ENCODE data around the gene SAFB2. TPM values are rescaled to one million over a fixed set of nuclear protein-coding genes. Genes with fewer than 3 reads are reported as not detected.

The SAFB2 gene
- total RNA-seq, result 37.4 and 50.6 TPM in 2 replicates

GRCh38 chr19:5622465-5623396, at the start of gene SAFB2, which contains the start of gene SAFB:
TSS of gene SAFB2 (minus strand) at chr19:5622776. CDS start at chr19:5622715, 61 bp downstream.
TSS of gene SAFB (plus strand) at chr19:5623083. CDS start at chr19:5623206, 123 bp downstream.

GRCh38 chr19:5567360-5567969, 55.1 kb downstream of the SAFB2 start, which contains the start of gene TINCR:
TSS of gene TINCR (minus strand) at chr19:5567953.

Other genes with a start within 250 kb of the SAFB2 start
- not detected in 2 replicates for gene ZNRF4, start 167.4 kb downstream of the SAFB2 start, total RNA-seq
- 0.09 TPM in 1 of 2 replicates, not detected in the other for gene TINCR, start 54.8 kb downstream of the SAFB2 start, total RNA-seq
- gene SAFB, start 307 bp upstream of the SAFB2 start, total RNA-seq, result 36.5 and 44.3 TPM in 2 replicates
- 12.9 and 28.5 TPM in 2 replicates for gene MICOS13, start 57.7 kb upstream of the SAFB2 start, total RNA-seq
- gene HSD11B1L, start 58.3 kb upstream of the SAFB2 start, total RNA-seq, result 8.7 and 21.7 TPM in 2 replicates
- gene RPL36, start 67.5 kb upstream of the SAFB2 start, total RNA-seq, result 215 and 555 TPM in 2 replicates
- gene LONP1, start 97.4 kb upstream of the SAFB2 start, total RNA-seq, result 169 and 180 TPM in 2 replicates
- not detected in 2 replicates for gene CATSPERD, start 97.9 kb upstream of the SAFB2 start, total RNA-seq
- gene PRR22, start 162.0 kb upstream of the SAFB2 start, total RNA-seq, result 0.18 and 0.30 TPM in 2 replicates
- 13.7 and 14.3 TPM in 2 replicates for gene DUS3L, start 168.4 kb upstream of the SAFB2 start, total RNA-seq
- not detected in 2 replicates for gene NRTN, start 182.3 kb upstream of the SAFB2 start, total RNA-seq
- gene FUT6, start 216.9 kb upstream of the SAFB2 start, total RNA-seq, result not detected in 2 replicates
- not detected in 2 replicates for gene FUT3, start 228.7 kb upstream of the SAFB2 start, total RNA-seq
- gene FUT5, start 247.8 kb upstream of the SAFB2 start, total RNA-seq, result not detected in 2 replicates